ENCODE data around the gene ZNF205. TPM values are rescaled to one million over a fixed set of nuclear protein-coding genes. Genes with fewer than 3 reads are reported as not detected.
A peak's percentile ranks its signal among the peaks of the same experiment; 100 is the strongest.

Gene ZNF205
- total and polyA plus RNA-seq, 9 of the 15 experiments (the other 6 are each of a cell fraction or from before 2014, with no cell fraction given), result 2.4 to 11.8 (median 5.1) TPM; not detected in 2

GRCh38 chr16:3145151-3145550 is 32.8 kb downstream of the ZNF205 start:
- H3K9me3 ChIP-seq (replicated peaks; ENCODE audit: control insufficient read depth, insufficient read depth, low read depth, low read length), result no peaks in the 10 kb centered on the region
- H3K79me2 ChIP-seq (ENCODE audit: control insufficient read depth, insufficient read depth, low read length), result no peaks in the 10 kb centered on the region
- no peak overlapping the region for H3K4me3 ChIP-seq
- no peaks in the 10 kb centered on the region for H3K27me3 ChIP-seq (ENCODE audit: control insufficient read depth in 2 of 2, insufficient read depth in 2 of 2, low read length in 2 of 2)
- FAIRE-seq (no peak), ATAC-seq (no peak), DNase-seq (ENCODE audit: extremely low read depth in 1 of 4, low spot score in 3 of 4) (no peak)
- ChIA-PET POLR2A (interaction anchor here (0.6 to 2.5 kb wide), 2 partner anchors 11 to 109 kb away, joined by 3 to 14 read pairs; partner anchors contain the start of gene ZNF213), CTCF (ENCODE audit: low intra/inter-chr PET ratio) (no interaction called here)
- WGBS (ENCODE audit: insufficient coverage, low coverage, missing lambda C conversion rate), result 63% methylated on average over 10 of the region's 10 CpGs
- H3K4me2 ChIP-seq (ENCODE audit: insufficient read depth, low read length), result no peak overlapping the region
- peaks cover 0 to 61% of the 10 kb centered on the region in 2 experiments; a peak in 2 of 5 replicates for H3K4me1 ChIP-seq (replicated peaks in 1 of 2; ENCODE audit: control insufficient read depth in 2 of 2, insufficient read depth in 2 of 2, low read length in 2 of 2)
- intact Hi-C loops (cut with micrococcal nuclease), result no loop called here
- peak overlapping the region in 1 of 2 experiments; percentile 66; a peak in 2 of 4 replicates for H3K9ac ChIP-seq (ENCODE audit: insufficient read depth in 1 of 2, low read depth in 2 of 2, low read length in 2 of 2)
- H3K9me1 ChIP-seq (ENCODE audit: control insufficient read depth, insufficient read depth, low read length), result no peaks in the 10 kb centered on the region
- TF ChIP-seq ETS2 (tag; IDR thresholded peaks at IDR 0.05; ENCODE audit: borderline replicate concordance, poor library complexity, severe bottlenecking) (no peak), ELF2 (CRISPR knock-in tag; IDR thresholded peaks at IDR 0.05) (no peak), TARDBP (IDR thresholded peaks at IDR 0.05) (no peak), CBX1 (IDR thresholded peaks at IDR 0.05; ENCODE audit: low read depth) (no peak), FOXO4 (CRISPR knock-in tag; IDR thresholded peaks at IDR 0.05) (no peak), HEY1 (CRISPR knock-in tag; IDR thresholded peaks at IDR 0.05; ENCODE audit: borderline replicate concordance) (no peak), NUFIP1 (IDR thresholded peaks at IDR 0.05; ENCODE audit: partially characterized antibody) (no peak), RBFOX2 (IDR thresholded peaks at IDR 0.05; ENCODE audit: low read depth, low read length) (no peak), SIN3A (IDR thresholded peaks at IDR 0.05; ENCODE audit: borderline replicate concordance in 2 of 2, control insufficient read depth in 1 of 2, low read depth in 2 of 2, low read length in 2 of 2) (no peak), PYGO2 (tag; IDR thresholded peaks at IDR 0.05) (no peak)
- TF ChIP-seq, protein P1, sequence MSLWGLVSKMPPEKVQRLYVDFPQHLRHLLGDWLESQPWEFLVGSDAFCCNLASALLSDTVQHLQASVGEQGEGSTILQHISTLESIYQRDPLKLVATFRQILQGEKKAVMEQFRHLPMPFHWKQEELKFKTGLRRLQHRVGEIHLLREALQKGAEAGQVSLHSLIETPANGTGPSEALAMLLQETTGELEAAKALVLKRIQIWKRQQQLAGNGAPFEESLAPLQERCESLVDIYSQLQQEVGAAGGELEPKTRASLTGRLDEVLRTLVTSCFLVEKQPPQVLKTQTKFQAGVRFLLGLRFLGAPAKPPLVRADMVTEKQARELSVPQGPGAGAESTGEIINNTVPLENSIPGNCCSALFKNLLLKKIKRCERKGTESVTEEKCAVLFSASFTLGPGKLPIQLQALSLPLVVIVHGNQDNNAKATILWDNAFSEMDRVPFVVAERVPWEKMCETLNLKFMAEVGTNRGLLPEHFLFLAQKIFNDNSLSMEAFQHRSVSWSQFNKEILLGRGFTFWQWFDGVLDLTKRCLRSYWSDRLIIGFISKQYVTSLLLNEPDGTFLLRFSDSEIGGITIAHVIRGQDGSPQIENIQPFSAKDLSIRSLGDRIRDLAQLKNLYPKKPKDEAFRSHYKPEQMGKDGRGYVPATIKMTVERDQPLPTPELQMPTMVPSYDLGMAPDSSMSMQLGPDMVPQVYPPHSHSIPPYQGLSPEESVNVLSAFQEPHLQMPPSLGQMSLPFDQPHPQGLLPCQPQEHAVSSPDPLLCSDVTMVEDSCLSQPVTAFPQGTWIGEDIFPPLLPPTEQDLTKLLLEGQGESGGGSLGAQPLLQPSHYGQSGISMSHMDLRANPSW (CRISPR knock-in tag; IDR thresholded peaks at IDR 0.05), result no peak
- no TSS peak for BruUV-seq (replicated peaks)
- H2AFZ ChIP-seq (ENCODE audit: low read depth, low read length), result no peak overlapping the region
- in situ Hi-C loops (cut with MboI), result no loop called here
- H3K27ac ChIP-seq (ENCODE audit: extremely low read depth, low read depth, low read length), result no peak overlapping the region
- H4K20me1 ChIP-seq (replicated peaks; ENCODE audit: control insufficient read depth, insufficient read depth, low read length), result no peaks in the 10 kb centered on the region; the same call in 1 of the 2 replicates
- H3K36me3 ChIP-seq (ENCODE audit: control insufficient read depth, insufficient read depth, low read length), result peaks cover 14% of the 10 kb centered on the region; the same call in 1 of the 3 replicates
